GM19395 (cell line): ENCODE data around the gene DNAH10.
"Not testable (repeated sequence)": the region's sequence is repeated elsewhere in the genome, so short reads cannot be mapped to it uniquely, and the experiment has no call there.

Experiments
- ATAC-seq: cut with Tn5 transposase; IDR thresholded peaks from one replicate; pipeline ENCODE4 v1.9.1; 2021; ENCODE audit warnings: mild to moderate bottlenecking, moderate library complexity; ENCODE audit not compliant: unreplicated experiment

DNAH10 gene

GRCh38 chr12:123945287-123946151, 183.4 kb downstream of the DNAH10 start:
- no peak for ATAC-seq

GRCh38 chr12:123946152-123946515, 184.0 kb downstream of the DNAH10 start:
- no peak for ATAC-seq

- not testable (repeated sequence) for ATAC-seq
Measured at GRCh38 chr12:123946516-123947505, 184.7 kb downstream of the DNAH10 start.

GRCh38 chr12:123947531-123947930, 185.4 kb downstream of the DNAH10 start:
- not testable (repeated sequence) for ATAC-seq

- ATAC-seq = no peak
Measured at GRCh38 chr12:123948401-123948795, 186.3 kb downstream of the DNAH10 start.

GRCh38 chr12:123948796-123949769, 187.0 kb downstream of the DNAH10 start:
- ATAC-seq = no peak

- ATAC-seq = no peak
Measured at GRCh38 chr12:123949770-123950165, 187.7 kb downstream of the DNAH10 start.

- ATAC-seq = no peak
Measured at GRCh38 chr12:123950476-123951349, 188.6 kb downstream of the DNAH10 start.

- ATAC-seq = no peak
Measured at GRCh38 chr12:123951467-123951866, 189.4 kb downstream of the DNAH10 start.

GRCh38 chr12:123952037-123952436, 189.9 kb downstream of the DNAH10 start:
- no peak for ATAC-seq

GRCh38 chr12:123954647-123955350, 192.7 kb downstream of the DNAH10 start:
- ATAC-seq = no peak

GRCh38 chr12:123956249-123956648, 194.1 kb downstream of the DNAH10 start:
- ATAC-seq = no peak

- no peak for ATAC-seq
Measured at GRCh38 chr12:123957196-123957595, 195.1 kb downstream of the DNAH10 start.

GRCh38 chr12:123958462-123958861, 196.4 kb downstream of the DNAH10 start:
- ATAC-seq = no peak

GRCh38 chr12:123958876-123959275, 196.8 kb downstream of the DNAH10 start:
- ATAC-seq = no peak

GRCh38 chr12:123960029-123960735, 198.1 kb downstream of the DNAH10 start:
- ATAC-seq = no peak

GRCh38 chr12:123960856-123961255, 198.8 kb downstream of the DNAH10 start:
- ATAC-seq = no peak
